HEK293 (cell line): Measurements from ENCODE around the gene CALHM2.

Source experiments
- CTCF ChIA-PET: fragments of 350-600 bp; formaldehyde crosslinking; extraction: SDS; loops from one replicate; lab custom pipeline; 2021; ENCODE audit warnings: antibody characterized with exemption; lab: Yijun Ruan, JAX
- POLR2A ChIA-PET: fragments of 300-600 bp; formaldehyde crosslinking; extraction: SDS; loops from one replicate; lab custom pipeline; 2020; ENCODE audit warnings: antibody characterized with exemption, inconsistent platforms; lab: Yijun Ruan, JAX
- H3K27ac ChIP-seq: fragments of 200-500 bp; sonication (Bioruptor generic); 2 replicates; pipeline ENCODE4 v1.5.1; 2014; ENCODE audit warnings: low read depth, low read length, control low read depth, inconsistent platforms; ENCODE audit errors: extremely low read depth
- H3K36me3 ChIP-seq, 2 experiments: fragments of 200-500 bp in 1 of 2; sonication (Bioruptor generic) in 1 of 2; 1 replicate in 1 of 2; 2 replicates in 1 of 2; pipeline ENCODE4 v1.5.1; 2014 to 2017; ENCODE audit warnings: inconsistent platforms in 2 of 2, low read length in 2 of 2; ENCODE audit not compliant: control insufficient read depth in 2 of 2, insufficient read depth in 1 of 2
- H3K4me1 ChIP-seq: fragments of 200-500 bp; sonication (Bioruptor generic); 2 replicates; pipeline ENCODE4 v1.5.1; 2014; ENCODE audit warnings: mild to moderate bottlenecking, low read length, inconsistent platforms; ENCODE audit not compliant: control insufficient read depth, insufficient read depth
- H3K4me3 ChIP-seq: 2 replicates; pipeline ENCODE4 v1.5.1; 2011; ENCODE audit warnings: low read depth, mild to moderate bottlenecking, control low read depth, low read length, moderate library complexity
- H3K9me3 ChIP-seq: fragments of 200-500 bp; sonication (Bioruptor generic); 2 replicates; pipeline ENCODE4 v1.5.1; 2014; ENCODE audit warnings: low read depth, low read length, inconsistent platforms; ENCODE audit not compliant: control insufficient read depth, insufficient read depth
- BCL11B ChIP-seq: fragments of 450-650 bp; formaldehyde crosslinking; IDR thresholded peaks from 2 replicates; pipeline ENCODE4 v1.5.1; 2016; ENCODE audit warnings: low read depth, missing biosample characterization, missing genetic modification characterization
- CTCF ChIP-seq: fragments of 450-650 bp; formaldehyde crosslinking; IDR thresholded peaks from 2 replicates; pipeline ENCODE4 v1.5.1; 2016; ENCODE audit warnings: missing biosample characterization, missing genetic modification characterization
- EGR2 ChIP-seq: fragments of 450-650 bp; formaldehyde crosslinking; IDR thresholded peaks from 2 replicates; pipeline ENCODE4 v1.5.1; 2016; ENCODE audit warnings: low read depth, missing biosample characterization, missing genetic modification characterization
- GLIS1 ChIP-seq: fragments of 450-650 bp; formaldehyde crosslinking; IDR thresholded peaks from 2 replicates; pipeline ENCODE4 v1.5.1; 2016; ENCODE audit warnings: missing biosample characterization, missing genetic modification characterization
- OVOL3 ChIP-seq: fragments of 450-650 bp; formaldehyde crosslinking; IDR thresholded peaks from 2 replicates; pipeline ENCODE4 v1.5.1; 2016; ENCODE audit warnings: missing biosample characterization, missing genetic modification characterization
- RBAK ChIP-seq: fragments of 450-650 bp; formaldehyde crosslinking; IDR thresholded peaks from 2 replicates; pipeline ENCODE4 v1.5.1; 2016; ENCODE audit warnings: missing biosample characterization, missing genetic modification characterization
- WT1 ChIP-seq: fragments of 450-650 bp; formaldehyde crosslinking; IDR thresholded peaks from 2 replicates; pipeline ENCODE4 v1.5.1; 2016; ENCODE audit warnings: missing biosample characterization, missing genetic modification characterization
- ZBTB17 ChIP-seq: fragments of 450-650 bp; formaldehyde crosslinking; IDR thresholded peaks from 2 replicates; pipeline ENCODE4 v1.5.1; 2016; ENCODE audit warnings: missing biosample characterization, missing genetic modification characterization
- ZFHX2 ChIP-seq: fragments of 450-650 bp; formaldehyde crosslinking; conservative IDR thresholded peaks from 2 replicates; pipeline ENCODE4 v1.5.1; 2016; ENCODE audit warnings: missing biosample characterization, missing genetic modification characterization
- ZNF10 ChIP-seq: fragments of 450-650 bp; formaldehyde crosslinking; IDR thresholded peaks from 2 replicates; pipeline ENCODE4 v1.5.1; 2017; ENCODE audit warnings: missing biosample characterization, missing genetic modification characterization
- ZNF140 ChIP-seq: fragments of 450-650 bp; formaldehyde crosslinking; IDR thresholded peaks from 2 replicates; pipeline ENCODE4 v1.5.1; 2016; ENCODE audit warnings: missing biosample characterization, missing genetic modification characterization
- ZNF239 ChIP-seq: fragments of 450-650 bp; formaldehyde crosslinking; IDR thresholded peaks from 2 replicates; pipeline ENCODE4 v1.5.1; 2016; ENCODE audit warnings: missing biosample characterization, missing genetic modification characterization
- ZNF248 ChIP-seq: fragments of 450-650 bp; formaldehyde crosslinking; IDR thresholded peaks from 2 replicates; pipeline ENCODE4 v1.5.1; 2017; ENCODE audit warnings: missing biosample characterization, missing genetic modification characterization
- ZNF37A ChIP-seq: fragments of 450-650 bp; IDR thresholded peaks from 2 replicates; pipeline ENCODE4 v1.5.1; 2018; ENCODE audit warnings: missing biosample characterization, missing genetic modification characterization
- ZNF513 ChIP-seq: fragments of 450-650 bp; IDR thresholded peaks from 2 replicates; pipeline ENCODE4 v1.5.1; 2018; ENCODE audit warnings: missing biosample characterization, missing genetic modification characterization
- ZNF580 ChIP-seq: fragments of 450-650 bp; formaldehyde crosslinking; IDR thresholded peaks from 2 replicates; pipeline ENCODE4 v1.5.1; 2016; ENCODE audit warnings: missing biosample characterization, missing genetic modification characterization
- ZNF596 ChIP-seq: fragments of 450-650 bp; IDR thresholded peaks from 2 replicates; pipeline ENCODE4 v1.5.0; 2018; ENCODE audit warnings: missing biosample characterization, mild to moderate bottlenecking, missing genetic modification characterization, moderate library complexity
- ZNF837 ChIP-seq: fragments of 450-650 bp; formaldehyde crosslinking; IDR thresholded peaks from 2 replicates; pipeline ENCODE4 v1.5.1; 2016; ENCODE audit warnings: missing biosample characterization, missing genetic modification characterization

CALHM2 gene

DNA sequence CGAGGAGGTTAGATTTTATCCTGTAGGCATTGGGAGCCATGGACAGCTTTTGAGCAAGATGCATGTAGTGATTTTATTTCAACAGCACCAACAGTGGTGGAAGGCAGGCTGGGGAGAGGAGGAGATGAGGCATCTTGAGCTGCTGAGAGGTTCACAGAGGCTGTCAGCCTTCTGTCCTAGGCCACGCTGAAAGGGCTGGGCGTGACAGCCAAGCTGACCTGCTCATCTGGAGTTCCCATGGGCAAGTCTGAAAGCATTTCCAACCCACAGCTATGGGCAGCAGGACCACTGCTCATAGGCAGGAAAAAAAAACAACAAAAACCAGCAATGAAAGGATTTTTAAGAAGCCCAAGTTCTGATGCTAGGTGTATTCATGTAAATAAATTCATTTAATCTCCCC is 49.0 kb upstream of the CALHM2 start (continued):
- TF ChIP-seq CTCF (tag by site-specific recombination) (no peak), EGR2 (tag by site-specific recombination) (no peak), ZNF239 (tag by site-specific recombination) (no peak), ZNF10 (tag by site-specific recombination) (no peak), WT1 (tag by site-specific recombination) (no peak), ZNF596 (tag by site-specific recombination) (no peak)

- Histone ChIP-seq H3K27ac (no peak overlapping the region), H3K4me3 (no peak overlapping the region), H3K36me3 (no peaks in the 10 kb centered on the region), H3K4me1 (peaks cover 4% of the 10 kb centered on the region; the same call in 1 of the 2 replicates), H3K9me3 (no peaks in the 10 kb centered on the region)
- no peak for TF ChIP-seq ZNF10 (tag by site-specific recombination)
- TF ChIP-seq ZNF580 (tag by site-specific recombination) = no peak
- TF ChIP-seq RBAK = no peak
- no peak for TF ChIP-seq ZNF37A (tag by site-specific recombination)
- POLR2A ChIA-PET = interaction anchor here (0.6 kb wide), 1 partner anchor 132 kb away, joined by 3 read pairs; no protein-coding TSS in a partner anchor
- CTCF ChIA-PET = interaction anchor here (0.9 to 2.4 kb wide), 2 partner anchors 42 to 167 kb away, joined by 3 to 7 read pairs; no protein-coding TSS in a partner anchor
Measured at GRCh38 chr10:103500481-103500880, 48.3 kb upstream of the CALHM2 start.

- ChIA-PET POLR2A (interaction anchor here (0.6 to 1.0 kb wide), 2 partner anchors 55 to 131 kb away, joined by 3 read pairs; no protein-coding TSS in a partner anchor), CTCF (interaction anchor here (0.9 to 2.4 kb wide), 2 partner anchors 43 to 166 kb away, joined by 3 to 7 read pairs; no protein-coding TSS in a partner anchor)
- Histone ChIP-seq H3K36me3 (no peaks in the 10 kb centered on the region), H3K4me1 (peaks cover 4% of the 10 kb centered on the region; the same call in 1 of the 2 replicates), H3K27ac (no peak overlapping the region), H3K9me3 (no peaks in the 10 kb centered on the region), H3K4me3 (no peak overlapping the region)
- no peak for TF ChIP-seq ZNF513
- TF ChIP-seq BCL11B = no peak
- no peak for TF ChIP-seq ZNF837 (tag by site-specific recombination)
- no peak for TF ChIP-seq OVOL3
- no peak for TF ChIP-seq ZNF140 (tag by site-specific recombination)
- peak; percentile 74 for TF ChIP-seq EGR2 (tag by site-specific recombination)
- TF ChIP-seq ZNF248 (tag by site-specific recombination) = no peak
- peak; percentile 69 for TF ChIP-seq ZFHX2
- TF ChIP-seq GLIS1 (tag by site-specific recombination) = peak; percentile 90
- peak; percentile 47; the same call in 1 of the 2 replicates for TF ChIP-seq ZBTB17
Measured at GRCh38 chr10:103499881-103500280, 47.7 kb upstream of the CALHM2 start.
